Endothelial cell of umbilical vein (primary cell): ENCODE data around the gene RSF1.

ENCODE experiments used
- EZH2 ChIP-seq: IDR thresholded peaks from 2 replicates; pipeline ENCODE4 v1.6.1; 2012; ENCODE audit warnings: borderline replicate concordance, low read depth, mild to moderate bottlenecking, moderate library complexity, low read length, inconsistent platforms; ENCODE audit not compliant: severe bottlenecking
- JUN ChIP-seq: IDR thresholded peaks from 2 replicates; pipeline ENCODE4 v1.6.1; 2011; ENCODE audit warnings: borderline replicate concordance, low read depth; ENCODE audit not compliant: insufficient read length, insufficient read depth
- POLR2A ChIP-seq: IDR thresholded peaks from 2 replicates; pipeline ENCODE4 v1.6.1; 2012; ENCODE audit warnings: low read depth, mild to moderate bottlenecking, control low read depth, low read length
- POLR2AphosphoS5 ChIP-seq: IDR thresholded peaks from 2 replicates; pipeline ENCODE4 v1.6.1; 2012; ENCODE audit warnings: low read depth, mild to moderate bottlenecking, control low read depth, low read length, moderate library complexity; ENCODE audit not compliant: insufficient read depth
- TF ChIP-seq, protein P1 (sequence below), 2 donors: IDR thresholded peaks; 1 replicate in 1 of 2; 2 replicates in 1 of 2; pipeline ENCODE4 v1.5.1; 2011; ENCODE audit warnings: low read length in 2 of 2, mild to moderate bottlenecking in 2 of 2, moderate library complexity in 2 of 2, control low read depth in 1 of 2, inconsistent platforms in 1 of 2, low read depth in 1 of 2; ENCODE audit not compliant: insufficient read depth in 1 of 2; ENCODE audit errors: extremely low read depth in 1 of 2
- TF ChIP-seq, protein P2 (sequence below): IDR thresholded peaks from 2 replicates; pipeline ENCODE4 v1.6.1; 2011; ENCODE audit not compliant: insufficient read depth, insufficient read length

GRCh38 chr11:77699425-77699824, 121.1 kb downstream of the RSF1 start:
- no peak for TF ChIP-seq EZH2
- TF ChIP-seq, protein P1, sequence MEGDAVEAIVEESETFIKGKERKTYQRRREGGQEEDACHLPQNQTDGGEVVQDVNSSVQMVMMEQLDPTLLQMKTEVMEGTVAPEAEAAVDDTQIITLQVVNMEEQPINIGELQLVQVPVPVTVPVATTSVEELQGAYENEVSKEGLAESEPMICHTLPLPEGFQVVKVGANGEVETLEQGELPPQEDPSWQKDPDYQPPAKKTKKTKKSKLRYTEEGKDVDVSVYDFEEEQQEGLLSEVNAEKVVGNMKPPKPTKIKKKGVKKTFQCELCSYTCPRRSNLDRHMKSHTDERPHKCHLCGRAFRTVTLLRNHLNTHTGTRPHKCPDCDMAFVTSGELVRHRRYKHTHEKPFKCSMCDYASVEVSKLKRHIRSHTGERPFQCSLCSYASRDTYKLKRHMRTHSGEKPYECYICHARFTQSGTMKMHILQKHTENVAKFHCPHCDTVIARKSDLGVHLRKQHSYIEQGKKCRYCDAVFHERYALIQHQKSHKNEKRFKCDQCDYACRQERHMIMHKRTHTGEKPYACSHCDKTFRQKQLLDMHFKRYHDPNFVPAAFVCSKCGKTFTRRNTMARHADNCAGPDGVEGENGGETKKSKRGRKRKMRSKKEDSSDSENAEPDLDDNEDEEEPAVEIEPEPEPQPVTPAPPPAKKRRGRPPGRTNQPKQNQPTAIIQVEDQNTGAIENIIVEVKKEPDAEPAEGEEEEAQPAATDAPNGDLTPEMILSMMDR (IDR thresholded peaks at IDR 0.05; ENCODE audit: extremely low read depth in 1 of 2, insufficient read depth in 1 of 2, low read depth in 1 of 2, low read length in 2 of 2) = no peak
- TF ChIP-seq POLR2A = no peak
- no peak for TF ChIP-seq JUN
- TF ChIP-seq, protein P2, sequence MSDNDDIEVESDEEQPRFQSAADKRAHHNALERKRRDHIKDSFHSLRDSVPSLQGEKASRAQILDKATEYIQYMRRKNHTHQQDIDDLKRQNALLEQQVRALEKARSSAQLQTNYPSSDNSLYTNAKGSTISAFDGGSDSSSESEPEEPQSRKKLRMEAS = no peak
- no peak for TF ChIP-seq POLR2AphosphoS5
